H1 (cell line): ENCODE results near the gene KCNT1. TPM values are rescaled to one million over a fixed set of nuclear protein-coding genes. Genes with fewer than 3 reads are reported as not detected.

ENCODE experiments used
- CTCF ChIA-PET: fragments of 300-600 bp; sonication (Branson Sonifier 250); formaldehyde crosslinking; loops from one replicate; lab custom pipeline; 2021; ENCODE audit not compliant: partially characterized antibody; lab: Charles Lee
- POLR2A ChIA-PET: fragments of 300-600 bp; sonication (Branson Sonifier 250); formaldehyde crosslinking; loops from one replicate; lab custom pipeline; 2021; ENCODE audit warnings: inconsistent platforms; ENCODE audit not compliant: partially characterized antibody; lab: Charles Lee
- DNase-seq, 2 experiments: peaks; one replicate each; pipeline versions ENCODE4 v3.0.0 to v3.0.0-alpha.2; 2010 to 2022; ENCODE audit warnings: low spot score in 2 of 2, low read depth in 1 of 2, mixed read lengths in 1 of 2
- FAIRE-seq: peaks from 2 replicates; lab custom pipeline; 2011; peaks lifted over from hg19 to GRCh38; lab: Jason Lieb, UNC
- H2AFZ ChIP-seq: 2 replicates; pipeline ENCODE4 v1.8.1; 2012; ENCODE audit warnings: low read length, inconsistent platforms
- H2AK5ac ChIP-seq: 2 replicates; pipeline ENCODE4 v1.6.1; 2013; ENCODE audit warnings: low read depth, low read length
- H2BK120ac ChIP-seq: replicated peaks from 2 replicates; pipeline ENCODE3; 2013; ENCODE audit warnings: low read depth, low read length, inconsistent platforms
- H2BK12ac ChIP-seq: 2 replicates; pipeline ENCODE4 v1.6.1; 2013; ENCODE audit warnings: low read depth, low read length
- H2BK15ac ChIP-seq: 2 replicates; pipeline ENCODE4 v1.6.1; 2013; ENCODE audit warnings: low read length
- H2BK20ac ChIP-seq: 2 replicates; pipeline ENCODE4 v1.6.1; 2013; ENCODE audit warnings: low read length
- H2BK5ac ChIP-seq: 2 replicates; pipeline ENCODE4 v1.6.1; 2013; ENCODE audit warnings: low read depth, low read length
- H3K14ac ChIP-seq: 2 replicates; pipeline ENCODE4 v1.6.1; 2013; ENCODE audit warnings: inconsistent platforms; ENCODE audit not compliant: insufficient read length
- H3K18ac ChIP-seq: 2 replicates; pipeline ENCODE4 v1.6.1; 2013; ENCODE audit warnings: low read length; ENCODE audit errors: extremely low read depth
- H3K23ac ChIP-seq: 2 replicates; pipeline ENCODE4 v1.6.1; 2013; ENCODE audit warnings: inconsistent platforms; ENCODE audit not compliant: insufficient read length
- H3K23me2 ChIP-seq: 2 replicates; pipeline ENCODE4 v1.6.1; 2013; ENCODE audit warnings: low read depth, low read length
- H3K27ac ChIP-seq: 2 replicates; pipeline ENCODE4 v1.6.1; 2011; ENCODE audit warnings: low read depth, low read length, inconsistent platforms
- H3K27me3 ChIP-seq, 4 experiments: replicated peaks in 1 of 4; 1 replicate in 1 of 4; 2 replicates in 3 of 4; pipeline versions ENCODE4 v1.6.1 to v1.8.1; 2011 to 2013; ENCODE audit warnings: low read length in 3 of 4, mild to moderate bottlenecking in 3 of 4, inconsistent platforms in 2 of 4, mixed read lengths in 2 of 4, moderate library complexity in 1 of 4; ENCODE audit not compliant: control insufficient read depth in 3 of 4, insufficient read depth in 3 of 4; ENCODE audit errors: extremely low read depth in 1 of 4
- H3K36me3 ChIP-seq, 4 experiments: 2 replicates each; pipeline versions ENCODE4 v1.6.1 to v1.8.1; 2011 to 2013; ENCODE audit warnings: mild to moderate bottlenecking in 4 of 4, low read length in 3 of 4, moderate library complexity in 2 of 4, control low read depth in 1 of 4, inconsistent platforms in 1 of 4; ENCODE audit not compliant: insufficient read depth in 4 of 4, control insufficient read depth in 2 of 4
- H3K4ac ChIP-seq: replicated peaks from 2 replicates; pipeline ENCODE3; 2013; ENCODE audit warnings: low read length, low read depth, mixed read lengths, inconsistent platforms; ENCODE audit not compliant: insufficient read length
- H3K4me1 ChIP-seq, 4 experiments: replicated peaks in 1 of 4; 1 replicate in 1 of 4; 2 replicates in 3 of 4; pipeline versions ENCODE4 v1.6.1 to v1.8.1; 2011 to 2013; ENCODE audit warnings: low read length in 3 of 4, inconsistent platforms in 2 of 4, mixed read lengths in 1 of 4; ENCODE audit not compliant: insufficient read depth in 4 of 4, control insufficient read depth in 3 of 4
- H3K4me2 ChIP-seq, 2 experiments: 2 replicates each; pipeline versions ENCODE4 v1.6.1 to v1.8.1; 2011 to 2013; ENCODE audit warnings: low read depth in 2 of 2, low read length in 2 of 2, control low read depth in 1 of 2, inconsistent platforms in 1 of 2, mild to moderate bottlenecking in 1 of 2; ENCODE audit not compliant: insufficient read depth in 1 of 2
- H3K4me3 ChIP-seq, 4 experiments: fragments of 200-600, 300-600 bp in 1 of 4; sonication (generic), shearing (Covaris generic), sonication (Bioruptor Twin) in 1 of 4; 2 replicates each; pipeline versions ENCODE4 v1.5.1 to v1.8.1; 2011 to 2016; ENCODE audit warnings: low read length in 4 of 4, low read depth in 3 of 4, control low read depth in 2 of 4, inconsistent platforms in 2 of 4, mild to moderate bottlenecking in 2 of 4, mixed read lengths in 1 of 4, moderate library complexity in 1 of 4; ENCODE audit not compliant: insufficient read depth in 2 of 4; ENCODE audit errors: extremely low read depth in 1 of 4
- H3K56ac ChIP-seq: replicated peaks from 2 replicates; pipeline ENCODE3; 2013; ENCODE audit warnings: low read depth, mild to moderate bottlenecking, mixed read lengths, low read length, inconsistent platforms; ENCODE audit not compliant: insufficient read length
- H3K79me1 ChIP-seq: 2 replicates; pipeline ENCODE4 v1.6.1; 2013; ENCODE audit warnings: low read depth, low read length, control low read depth
- H3K79me2 ChIP-seq, 2 experiments: 2 replicates each; pipeline versions ENCODE4 v1.6.1 to v1.8.1; 2012 to 2013; ENCODE audit warnings: low read length in 2 of 2, mild to moderate bottlenecking in 2 of 2, inconsistent platforms in 1 of 2; ENCODE audit not compliant: insufficient read depth in 2 of 2, control insufficient read depth in 1 of 2
- H3K9ac ChIP-seq, 4 experiments: replicated peaks in 1 of 4; 1 replicate in 1 of 4; 2 replicates in 3 of 4; pipeline versions ENCODE4 v1.6.1 to v1.8.1; 2011 to 2013; ENCODE audit warnings: low read depth in 3 of 4, low read length in 3 of 4, control low read depth in 2 of 4, mild to moderate bottlenecking in 2 of 4, moderate library complexity in 2 of 4, inconsistent platforms in 1 of 4; ENCODE audit errors: extremely low read depth in 1 of 4
- H3K9me3 ChIP-seq, 2 experiments: 2 replicates each; pipeline versions ENCODE4 v1.6.1 to v1.8.1; 2012 to 2013; ENCODE audit warnings: mild to moderate bottlenecking in 2 of 2, moderate library complexity in 2 of 2, control low read depth in 1 of 2, inconsistent platforms in 1 of 2, low read depth in 1 of 2, low read length in 1 of 2, mixed read lengths in 1 of 2; ENCODE audit not compliant: insufficient read depth in 2 of 2
- H4K20me1 ChIP-seq, 2 experiments: replicated peaks in 1 of 2; 2 replicates each; pipeline versions ENCODE3 to v1.8.1; 2011 to 2013; ENCODE audit warnings: inconsistent platforms in 2 of 2, low read length in 2 of 2, mild to moderate bottlenecking in 1 of 2; ENCODE audit not compliant: insufficient read depth in 2 of 2, control insufficient read depth in 1 of 2
- H4K5ac ChIP-seq: 2 replicates; pipeline ENCODE4 v1.6.1; 2013; ENCODE audit warnings: low read length, low read depth, mixed read lengths, inconsistent platforms; ENCODE audit not compliant: insufficient read length
- H4K8ac ChIP-seq: 2 replicates; pipeline ENCODE4 v1.8.0; 2013; ENCODE audit warnings: mild to moderate bottlenecking, moderate library complexity, low read length, inconsistent platforms; ENCODE audit not compliant: insufficient read depth; ENCODE audit errors: extremely low read depth
- H4K91ac ChIP-seq: replicated peaks from 2 replicates; pipeline ENCODE3; 2013; ENCODE audit warnings: low read length, mixed read lengths, inconsistent platforms; ENCODE audit not compliant: insufficient read length
- CTCF ChIP-seq, 3 experiments: IDR thresholded peaks; 1 replicate in 2 of 3; 2 replicates in 1 of 3; pipeline versions ENCODE4 v1.5.1 to v1.6.1; 2011; ENCODE audit warnings: low read length in 3 of 3, mild to moderate bottlenecking in 3 of 3, inconsistent platforms in 2 of 3, low read depth in 1 of 3, moderate library complexity in 1 of 3; ENCODE audit not compliant: insufficient read depth in 1 of 3; ENCODE audit errors: control extremely low read depth in 1 of 3
- TEAD4 ChIP-seq: IDR thresholded peaks from 2 replicates; pipeline ENCODE4 v1.6.1; 2012; ENCODE audit warnings: low read depth, low read length, inconsistent platforms, mixed read lengths
- WGBS, 2 experiments: shearing (Covaris generic) in 1 of 2; methylation state at CpG; one replicate each; pipeline versions ENCODE4 v1.1.6 to v1.1.7; 2013 to 2015; ENCODE audit warnings: low lambda C conversion rate in 2 of 2, mixed read lengths in 2 of 2, inconsistent platforms in 1 of 2, low coverage in 1 of 2, missing lambda C conversion rate in 1 of 2; ENCODE audit not compliant: insufficient replicate concordance in 2 of 2, insufficient coverage in 1 of 2, insufficient read length in 1 of 2; ENCODE audit errors: extremely low coverage in 1 of 2, missing lambda C conversion rate in 1 of 2; 5-methylcytosine and 5-hydroxymethylcytosine counted together
- polyA plus RNA-seq, 7 experiments: library from polyadenylated mRNA; depleted of rRNA in 3 of 7; stranded (reverse) in 5 of 7; unstranded in 2 of 7; fragments of >200 nt in 5 of 7; fragments of 200-250 nt in 2 of 7; gene quantifications; 1 replicate in 5 of 7; 2 replicates in 1 of 7; 4 replicates in 1 of 7; pipeline versions ENCODE4 v1.2.1 to v1.2.3, GENCODE V29; 2011 to 2013; ENCODE audit warnings: missing spikeins in 2 of 7, mixed read lengths in 2 of 7
- total RNA-seq: library from RNA; stranded (reverse); fragmentation: NEBNext Ultra II Directional; extraction: Animal tissue kit (Norgen Biotek cat#: 25700); gene quantifications from 2 replicates; pipeline ENCODE4 v1.2.1, GENCODE V29; 2021

Gene KCNT1
- total and polyA plus RNA-seq, 2 of the 8 experiments (the other 6 are each of a cell fraction or from before 2014, with no cell fraction given) = 0.13 to 0.20 TPM

GRCh38 chr9:135717410-135717809, 15.4 kb downstream of the KCNT1 start:
- Histone ChIP-seq H2AFZ (no peak overlapping the region), H3K79me2 (no peaks in the 10 kb centered on the region), H3K23ac (no peak overlapping the region), H3K56ac (no peak overlapping the region), H4K91ac (no peak overlapping the region), H2BK5ac (no peak overlapping the region), H3K27me3 (peaks cover 0 to 25% (median 21%) of the 10 kb centered on the region in 4 experiments; a peak in 6 of 7 replicates), H3K9ac (no peak overlapping the region), H3K27ac (no peak overlapping the region), H3K4me1 (peaks cover 0 to 5% (median 2%) of the 10 kb centered on the region in 4 experiments; a peak in 3 of 7 replicates), H2BK15ac (no peak overlapping the region), H3K9me3 (no peaks in the 10 kb centered on the region), H2BK120ac (no peak overlapping the region), H3K18ac (no peak overlapping the region), H4K20me1 (peaks cover 4 to 10% of the 10 kb centered on the region in 2 experiments), H3K4me3 (no peak overlapping the region), H4K5ac (no peak overlapping the region), H3K4me2 (no peak overlapping the region), H4K8ac (no peak overlapping the region), H3K79me1 (no peaks in the 10 kb centered on the region), H3K36me3 (no peaks in the 10 kb centered on the region), H2BK20ac (no peak overlapping the region), H3K4ac (no peak overlapping the region), H3K14ac (no peak overlapping the region), H2BK12ac (no peak overlapping the region), H2AK5ac (no peak overlapping the region), H3K23me2 (no peaks in the 10 kb centered on the region)
- DNase-seq (no peak), FAIRE-seq (no peak)
- CTCF ChIA-PET = interaction anchor here (1.0 to 2.0 kb wide), 3 partner anchors 13 to 15 kb away, joined by 3 to 8 read pairs (median 4); partner anchors contain the start of gene KCNT1
- POLR2A ChIA-PET = no interaction called here
- WGBS, 2 experiments = 80% methylated on average over 12 of the region's 13 CpGs; no CpG with 5 or more reads in 1 of the 2 experiments
- TF ChIP-seq TEAD4 = no peak
- peak in 1 of 3 experiments; percentile 19; a peak in 1 of 4 replicates for TF ChIP-seq CTCF (IDR thresholded peaks at IDR 0.05; ENCODE audit: control extremely low read depth in 1 of 3, insufficient read depth in 1 of 3, low read depth in 1 of 3, low read length in 3 of 3)
